ENCODE data around the gene ACTMAP. TPM values are rescaled to one million over a fixed set of nuclear protein-coding genes. Genes with fewer than 3 reads are reported as not detected.
A peak's percentile ranks its signal among the peaks of the same experiment; 100 is the strongest.

The ACTMAP gene
- total and polyA plus RNA-seq, 12 donors: 3.6 to 12.8 (median 8.4) TPM

- H3K27ac ChIP-seq: peak overlapping the region in 2 of 10 donors; percentile 96 to 99
- no peak for DNase-seq
- intact Hi-C loops (cut with DNase I): no loop called here
- no peaks in the 10 kb centered on the region for H3K27me3 ChIP-seq
- no peak for ATAC-seq
- peaks cover 0 to 9% (median 0%) of the 10 kb centered on the region in 9 donors for H3K36me3 ChIP-seq
- TF ChIP-seq CTCF (IDR thresholded peaks at IDR 0.05): no peak
- no peak overlapping the region for H3K4me3 ChIP-seq
- peaks cover 14 to 44% (median 28%) of the 10 kb centered on the region in 9 donors for H3K4me1 ChIP-seq
- no peaks in the 10 kb centered on the region for H3K9me3 ChIP-seq
- 97% methylated on average over 7 of the region's 7 CpGs for WGBS, 2 donors
Observed at GRCh38 chr19:40747536-40747935, 2.7 kb downstream of the ACTMAP start.

GRCh38 chr19:40745402-40745780, 4.9 kb downstream of the ACTMAP start:
- H3K4me1 ChIP-seq: peaks cover 9 to 42% (median 25%) of the 10 kb centered on the region in 9 donors
- no peaks in the 10 kb centered on the region for H3K27me3 ChIP-seq
- H3K4me3 ChIP-seq: no peak overlapping the region
- DNase-seq (no peak), ATAC-seq (no peak)
- peaks cover 0 to 20% (median 0%) of the 10 kb centered on the region in 9 donors for H3K36me3 ChIP-seq
- no peaks in the 10 kb centered on the region for H3K9me3 ChIP-seq
- H3K27ac ChIP-seq: peak overlapping the region in 1 of 10 donors; percentile 36
- TF ChIP-seq CTCF (IDR thresholded peaks at IDR 0.05): no peak
- intact Hi-C loops (cut with DNase I): no loop called here
- 81 to 83% methylated on average over 7 of the region's 7 CpGs for WGBS, 2 donors

- DNase-seq (no peak), ATAC-seq (no peak)
- Histone ChIP-seq H3K27me3 (no peaks in the 10 kb centered on the region), H3K4me3 (no peak overlapping the region), H3K27ac (peak overlapping the region in 1 of 10 donors; percentile 36), H3K36me3 (peaks cover 0 to 26% (median 1%) of the 10 kb centered on the region in 9 donors), H3K4me1 (peaks cover 8 to 45% (median 23%) of the 10 kb centered on the region in 9 donors), H3K9me3 (no peaks in the 10 kb centered on the region)
- peak in 3 of 9 donors; percentile 12 to 31 (median 17) for TF ChIP-seq CTCF (IDR thresholded peaks at IDR 0.05)
- intact Hi-C loops (cut with DNase I): loop anchor here in 1 of 10 donors (5.0 kb wide), 1 partner anchor 72 kb away; no protein-coding TSS in a partner anchor
- WGBS, 2 donors: 66 to 74% methylated on average over 17 of the region's 17 CpGs
Observed at GRCh38 chr19:40744554-40745401, 5.5 kb downstream of the ACTMAP start.

GRCh38 chr19:40743926-40744325, 6.4 kb downstream of the ACTMAP start:
- TF ChIP-seq CTCF (IDR thresholded peaks at IDR 0.05): no peak
- DNase-seq (no peak), ATAC-seq (no peak)
- Histone ChIP-seq H3K36me3 (peaks cover 0 to 35% (median 9%) of the 10 kb centered on the region in 9 donors), H3K27ac (no peak overlapping the region), H3K4me3 (no peak overlapping the region), H3K27me3 (no peaks in the 10 kb centered on the region), H3K4me1 (peaks cover 0 to 39% (median 17%) of the 10 kb centered on the region in 9 donors), H3K9me3 (no peaks in the 10 kb centered on the region)
- WGBS, 2 donors: 93 to 94% methylated on average over 10 of the region's 10 CpGs
- intact Hi-C loops (cut with DNase I): loop anchor here in 1 of 10 donors (5.0 kb wide), 1 partner anchor 72 kb away; no protein-coding TSS in a partner anchor

All from heart right ventricle (tissue), 16 donors.